GM12865 (cell line): ENCODE data around the gene AMIGO1.
A peak's percentile ranks its signal among the peaks of the same experiment; 100 is the strongest.
"Not testable (repeated sequence)": the region's sequence is repeated elsewhere in the genome, so short reads cannot be mapped to it uniquely, and the experiment has no call there.

ENCODE experiments used
- DNase-seq: peaks from one replicate; pipeline ENCODE4 v3.0.0; 2010; ENCODE audit warnings: low read depth
- H3K4me3 ChIP-seq: 2 replicates; pipeline ENCODE4 v1.5.1; 2011; ENCODE audit warnings: mild to moderate bottlenecking, low read depth, low read length, control low read depth
- CTCF ChIP-seq: IDR thresholded peaks from 2 replicates; pipeline ENCODE4 v1.5.1; 2011; ENCODE audit warnings: low read length, control low read depth, low read depth, inconsistent platforms; ENCODE audit not compliant: insufficient read depth; ENCODE audit errors: missing control alignments

Gene AMIGO1

GRCh38 chr1:109479311-109479710 is 30.2 kb downstream of the AMIGO1 start:
- TF ChIP-seq CTCF = no peak
- H3K4me3 ChIP-seq = no peak overlapping the region
- DNase-seq = no peak

- H3K4me3 ChIP-seq = no peak overlapping the region
- DNase-seq = peak; percentile 18
- TF ChIP-seq CTCF = no peak
Measured at GRCh38 chr1:109478806-109479205, 30.7 kb downstream of the AMIGO1 start.

- TF ChIP-seq CTCF = no peak
- H3K4me3 ChIP-seq = no peak overlapping the region
- DNase-seq = no peak
Measured at GRCh38 chr1:109477821-109478220, 31.7 kb downstream of the AMIGO1 start.

- TF ChIP-seq CTCF = no peak
- DNase-seq = no peak
- no peak overlapping the region for H3K4me3 ChIP-seq
Measured at GRCh38 chr1:109476825-109477224, 32.7 kb downstream of the AMIGO1 start.

- H3K4me3 ChIP-seq = no peak overlapping the region
- no peak for TF ChIP-seq CTCF
- DNase-seq = no peak
Measured at GRCh38 chr1:109475261-109475660, 34.3 kb downstream of the AMIGO1 start.

GRCh38 chr1:109474697-109475096 is 34.8 kb downstream of the AMIGO1 start:
- no peak overlapping the region for H3K4me3 ChIP-seq
- TF ChIP-seq CTCF = no peak
- DNase-seq = no peak

- not testable (repeated sequence) for H3K4me3 ChIP-seq
Measured at GRCh38 chr1:109473284-109474057, 36.1 kb downstream of the AMIGO1 start.

More at GRCh38 chr1:109473284-109474057, 36.1 kb downstream of the AMIGO1 start:
- not testable (repeated sequence) for DNase-seq
